Pancreas (tissue), 10 donors: ENCODE results near the gene CRCP. TPM values are rescaled to one million over a fixed set of nuclear protein-coding genes. Genes with fewer than 3 reads are reported as not detected.
"Not testable (repeated sequence)": the region's sequence is repeated elsewhere in the genome, so short reads cannot be mapped to it uniquely, and the experiment has no call there.

ENCODE experiments used
- ATAC-seq, 4 donors: fragments of 200-7000 bp; cut with Tn5 transposase; one replicate each; pipeline versions ENCODE4 v1.8.0 to v1.9.1; 2020; ENCODE audit warnings: mild to moderate bottlenecking in 4 of 4, moderate library complexity in 4 of 4
- DNase-seq, 6 donors: peaks; one replicate each; pipeline ENCODE4 v3.0.0-alpha.2; 2020
- FAIRE-seq: peaks from 2 replicates; lab custom pipeline; 2012; peaks lifted over from hg19 to GRCh38; lab: Jason Lieb, UNC
- H3K27ac ChIP-seq, 4 donors: fragments of 200-600 bp; sonication (generic); 1 replicate in 3 of 4; 2 replicates in 1 of 4; pipeline versions ENCODE4 v1.5.0 to v1.8.0; 2020
- H3K27me3 ChIP-seq, 4 donors: fragments of 200-600 bp; one replicate each; pipeline ENCODE4 v1.8.0; 2021
- H3K36me3 ChIP-seq, 3 donors: fragments of 200-600 bp; sonication (generic) in 1 of 3; one replicate each; pipeline versions ENCODE4 v1.5.0 to v1.8.0; 2020 to 2021
- H3K4me1 ChIP-seq, 3 donors: fragments of 200-600 bp; one replicate each; pipeline ENCODE4 v1.8.0; 2021
- H3K4me3 ChIP-seq, 4 donors: fragments of 200-600 bp; sonication (generic) in 2 of 4; one replicate each; pipeline versions ENCODE4 v1.5.0 to v1.8.0; 2020 to 2021
- H3K9me3 ChIP-seq, 4 donors: fragments of 200-600 bp; one replicate each; pipeline ENCODE4 v1.8.0; 2021
- CTCF ChIP-seq, 4 donors: fragments of 200-600 bp; sonication (generic) in 3 of 4; IDR thresholded peaks; one replicate each; pipeline versions ENCODE4 v1.5.0 to v1.8.0; 2021; ENCODE audit warnings: antibody characterized with exemption in 4 of 4
- WGBS, 2 donors: extraction: QIAGEN DNeasy Blood & Tissue Kit; methylation state at CpG; one replicate each; pipeline ENCODE4 v1.1.7; 2013; 5-methylcytosine and 5-hydroxymethylcytosine counted together
- intact Hi-C, 3 donors: fragments of 100-400 bp; cut with DNase I; formaldehyde crosslinking; loops; one replicate each; pipeline versions ENCODE4 v1.11.1 to v1.14.2; 2022
- polyA plus RNA-seq, 2 donors: library from polyadenylated mRNA; stranded (reverse); fragments of 200-250 nt; gene quantifications; one replicate each; pipeline ENCODE4 v1.2.3, GENCODE V29; 2013
- total RNA-seq, 6 donors: library from RNA; stranded (reverse); fragmentation: NEBNext Ultra II Directional in 4 of 6; extraction: Animal tissue kit (Norgen Biotek cat#: 25700) in 4 of 6; gene quantifications; one replicate each; pipeline versions ENCODE4 v1.2.1 to v1.2.4, GENCODE V29; 2021 to 2023
- donor health status: healthy with polysubstance abuse.
- donor health status: DM: no; HTN: no; CAD: no; lungs with moderate emphysema.
- donor health status: DM: no; HTN: no; CAD: no.
- donor health status: control.
- donor health status: control.
- donor health status: Bipolar disorder and iron deficiency.
- donor health status: DM: yes; HTN: yes; CAD: no.
- donor health status: DM: no; HTN: no; CAD: no.
- donor health status: DM: no; HTN: no; CAD: no.
- donor health status: DM: yes; HTN: yes; CAD: no.

CRCP gene
- total and polyA plus RNA-seq, 8 donors: 12.9 to 28.2 (median 18.7) TPM

DNA sequence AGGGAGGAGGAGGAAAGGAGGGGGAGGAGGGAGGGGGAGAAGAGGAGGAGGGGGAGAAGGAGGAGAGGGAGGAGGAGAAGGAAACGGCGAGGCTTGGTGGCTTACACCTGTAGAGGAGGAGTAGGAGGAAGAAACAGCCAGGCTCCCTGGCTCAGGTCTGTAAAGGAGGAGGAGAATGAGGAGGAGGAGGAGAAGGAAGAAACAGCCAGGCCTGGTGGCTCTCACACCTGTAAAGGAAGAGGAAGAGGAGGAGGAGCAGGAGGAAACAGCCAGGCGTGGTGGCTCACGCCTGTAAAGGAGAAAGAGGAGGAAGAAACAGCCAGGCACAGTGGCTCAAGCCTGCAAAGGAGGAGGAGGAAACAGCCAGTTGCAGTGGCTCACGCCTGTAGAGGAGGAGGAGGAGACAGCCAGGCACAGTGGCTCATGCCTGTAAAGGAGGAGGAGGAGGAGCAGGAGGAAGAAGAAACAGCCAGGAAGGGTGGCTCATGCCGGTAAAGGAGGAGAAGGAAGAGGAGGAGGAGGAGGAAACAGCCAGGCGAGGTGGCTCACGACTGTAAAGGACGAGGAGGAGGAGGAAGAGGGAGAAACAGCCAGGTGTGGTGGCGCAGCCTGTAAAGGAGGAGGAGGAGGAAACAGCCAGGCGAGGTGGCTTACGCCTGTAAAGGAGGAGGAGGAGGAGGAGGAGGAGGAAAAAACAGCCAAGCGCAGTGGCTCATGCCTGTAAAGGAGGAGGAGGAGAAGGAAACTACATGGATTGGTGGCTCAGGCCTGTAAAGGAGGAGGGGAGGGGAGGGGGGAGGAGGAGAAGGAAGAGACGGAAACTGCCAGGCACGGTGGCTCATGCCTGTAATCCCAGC lies 14.9 kb upstream of the CRCP start:
- 1 to 3% methylated on average over 15 of the region's 15 CpGs for WGBS, 2 donors
- Histone ChIP-seq H3K27ac (peak overlapping the region; percentile 72 to 84 (median 82)), H3K36me3 (no peaks in the 10 kb centered on the region), H3K27me3 (no peaks in the 10 kb centered on the region), H3K4me3 (peak overlapping the region in 2 of 4 donors; percentile 31 to 35), H3K9me3 (no peaks in the 10 kb centered on the region), H3K4me1 (no peaks in the 10 kb centered on the region)
- ATAC-seq: peak; percentile 94 to 98 (median 96)
- peak; percentile 68 to 89 (median 85) for DNase-seq
- no peak for FAIRE-seq
- intact Hi-C loops: no loop called here
- no peak for TF ChIP-seq CTCF (IDR thresholded peaks at IDR 0.05)

DNA sequence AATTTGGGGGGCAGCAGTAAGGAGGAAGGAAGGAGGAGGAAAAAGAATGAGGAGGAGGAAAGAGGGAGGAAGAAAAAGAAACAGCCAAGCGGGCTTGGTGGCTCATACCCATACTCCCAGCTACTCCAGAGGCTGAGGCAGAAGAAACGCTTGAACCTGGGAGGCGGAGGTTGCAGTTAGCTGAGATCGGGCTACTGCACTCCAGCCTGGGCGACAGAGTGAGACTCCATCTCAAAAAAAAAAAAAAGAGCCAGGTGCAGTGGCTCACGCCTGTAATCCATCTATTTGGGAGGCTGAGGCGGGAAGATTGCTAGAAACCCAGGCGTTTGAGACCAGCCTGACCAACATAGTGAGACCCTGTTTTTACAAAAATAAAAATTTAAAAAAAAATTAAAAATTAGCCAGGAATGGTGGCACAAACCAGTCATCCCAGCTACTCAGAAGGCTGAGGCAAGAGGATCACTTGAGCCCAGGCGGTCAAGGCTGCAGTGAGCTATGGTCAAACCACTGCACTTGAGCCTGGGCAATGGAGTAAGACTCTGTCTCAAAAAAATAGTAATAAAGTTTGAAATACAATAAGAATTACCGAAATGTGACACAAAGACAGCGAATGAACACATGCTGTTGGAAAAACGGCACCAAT lies 14.1 kb upstream of the CRCP start:
- Histone ChIP-seq H3K27me3 (no peaks in the 10 kb centered on the region), H3K27ac (peak overlapping the region; percentile 62 to 84 (median 82)), H3K36me3 (no peaks in the 10 kb centered on the region), H3K4me1 (no peaks in the 10 kb centered on the region), H3K9me3 (no peaks in the 10 kb centered on the region), H3K4me3 (peak overlapping the region in 2 of 4 donors; percentile 31 to 35)
- FAIRE-seq (no peak), DNase-seq (no peak), ATAC-seq (peak; percentile 19 to 54 (median 38))
- no peak for TF ChIP-seq CTCF (IDR thresholded peaks at IDR 0.05)
- intact Hi-C loops: no loop called here
- 39 to 40% methylated on average over 12 of the region's 12 CpGs for WGBS, 2 donors

DNA sequence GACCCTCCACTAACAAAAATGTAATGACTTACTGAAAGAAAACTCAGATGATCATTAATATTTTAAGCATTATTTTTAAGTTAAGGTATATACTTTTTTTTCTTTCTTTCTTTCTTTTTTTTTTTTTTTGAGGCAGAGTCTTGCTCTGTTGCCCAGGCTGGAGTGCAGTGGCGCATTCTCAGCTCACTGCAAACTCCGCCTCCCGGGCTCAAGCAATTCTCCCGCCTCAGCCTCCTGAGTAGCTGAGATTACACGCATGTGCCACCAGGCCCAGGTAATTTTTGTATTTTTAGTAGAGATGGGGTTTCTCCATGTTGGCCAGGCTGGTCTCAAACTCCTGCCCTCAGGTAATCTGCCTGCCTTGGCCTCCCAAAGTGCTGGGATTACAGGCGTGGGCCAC lies 12.5 kb upstream of the CRCP start:
- H3K27ac ChIP-seq, H3K36me3 ChIP-seq, ATAC-seq, intact Hi-C loops, H3K27me3 ChIP-seq, FAIRE-seq, H3K4me1 ChIP-seq, H3K9me3 ChIP-seq, H3K4me3 ChIP-seq: not testable (repeated sequence)
- DNase-seq: peak in 1 of 6 donors; percentile 4
- WGBS, 2 donors: 93% methylated on average over 6 of the region's 6 CpGs

GRCh38 chr7:66103994-66104393 lies 10.7 kb upstream of the CRCP start:
- WGBS, 2 donors: 83 to 95% methylated on average over 3 of the region's 3 CpGs
- H3K36me3 ChIP-seq, DNase-seq, H3K4me3 ChIP-seq, H3K27ac ChIP-seq, FAIRE-seq, H3K27me3 ChIP-seq, intact Hi-C loops, H3K9me3 ChIP-seq, H3K4me1 ChIP-seq, ATAC-seq: not testable (repeated sequence)

DNA sequence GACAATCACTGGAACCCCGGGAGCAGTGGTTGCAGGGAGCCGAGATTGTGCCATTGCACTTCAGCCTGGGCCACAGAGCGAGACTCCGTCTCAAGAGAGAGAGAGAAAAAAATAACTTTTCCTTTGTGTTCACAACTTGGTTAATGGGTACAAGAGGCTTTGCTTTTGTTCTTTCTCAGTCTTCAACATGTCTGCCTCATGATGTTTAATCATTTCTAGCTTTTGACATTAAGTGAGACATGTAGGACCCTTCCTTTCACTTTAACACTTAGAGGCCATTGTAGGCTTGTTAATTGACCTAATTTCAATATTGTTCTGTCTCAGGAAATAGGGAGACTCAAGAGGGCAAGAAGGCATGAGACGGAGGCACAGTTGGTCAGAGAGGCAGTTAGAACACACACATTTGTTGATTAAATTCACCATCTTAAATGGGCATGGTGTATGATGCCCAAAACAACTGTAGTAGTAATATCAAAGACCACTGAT lies 9.3 kb upstream of the CRCP start:
- intact Hi-C loops: no loop called here
- peak in 1 of 6 donors; percentile 21 for DNase-seq
- Histone ChIP-seq H3K27ac (no peak overlapping the region), H3K27me3 (no peaks in the 10 kb centered on the region), H3K4me1 (no peaks in the 10 kb centered on the region), H3K36me3 (no peaks in the 10 kb centered on the region), H3K4me3 (no peak overlapping the region), H3K9me3 (no peaks in the 10 kb centered on the region)
- TF ChIP-seq CTCF (IDR thresholded peaks at IDR 0.05): no peak
- WGBS, 2 donors: 92 to 98% methylated on average over 5 of the region's 5 CpGs
- no peak for ATAC-seq
- FAIRE-seq: no peak

DNA sequence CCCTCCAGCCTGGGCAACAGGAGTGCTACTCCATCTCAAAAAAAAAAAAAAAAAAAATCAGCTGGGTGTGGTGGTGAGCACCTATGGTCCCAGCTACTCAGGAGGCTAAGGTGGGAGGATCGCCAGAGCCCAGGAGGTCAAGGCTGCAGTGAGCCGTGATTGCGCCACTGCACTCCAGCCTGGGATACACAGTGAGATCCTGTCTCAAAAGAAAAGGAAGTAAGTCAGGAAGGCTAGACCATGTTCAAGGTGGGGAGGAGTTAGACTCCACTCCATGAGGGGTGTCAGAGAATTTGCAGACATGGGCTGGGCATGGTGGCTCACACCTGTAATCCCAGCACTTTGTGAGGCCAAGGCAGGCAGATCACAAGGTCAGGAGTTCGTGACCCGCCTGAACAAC lies 6.2 kb upstream of the CRCP start:
- H3K9me3 ChIP-seq, H3K36me3 ChIP-seq, H3K4me1 ChIP-seq, H3K4me3 ChIP-seq, ATAC-seq, intact Hi-C loops, H3K27me3 ChIP-seq, FAIRE-seq, H3K27ac ChIP-seq: not testable (repeated sequence)
- 76 to 85% methylated on average over 5 of the region's 5 CpGs for WGBS, 2 donors
- DNase-seq: peak in 1 of 6 donors; percentile 22
